Cardiac muscle cell (in vitro differentiated cells and primary cell): ENCODE measurements around the gene SPATA12. TPM values are rescaled to one million over a fixed set of nuclear protein-coding genes. Genes with fewer than 3 reads are reported as not detected.

Experiments used
- DNase-seq, 2 donors: peaks; one replicate each; pipeline versions ENCODE4 v3.0.0 to v3.0.0-alpha.2; 2010 to 2017; ENCODE audit warnings: low read depth in 1 of 2, low spot score in 1 of 2
- H3K27ac ChIP-seq: fragments of 200-600 bp; sonication (generic); 2 replicates; pipeline ENCODE4 v1.5.1; 2016
- H3K27me3 ChIP-seq: fragments of 200-600 bp; sonication (generic); 2 replicates; pipeline ENCODE4 v1.6.0; 2016; ENCODE audit warnings: control low read depth
- H3K36me3 ChIP-seq: fragments of 200-600 bp; sonication (generic); 2 replicates; pipeline ENCODE4 v1.5.1; 2016; ENCODE audit warnings: control low read depth
- H3K4me1 ChIP-seq: fragments of 200-600 bp; sonication (generic); 2 replicates; pipeline ENCODE4 v1.8.1; 2017; ENCODE audit warnings: low read depth, mild to moderate bottlenecking, mixed run types
- H3K4me3 ChIP-seq: fragments of 200-600 bp; sonication (generic); 2 replicates; pipeline ENCODE4 v1.5.1; 2016; ENCODE audit warnings: mild to moderate bottlenecking
- H3K9me3 ChIP-seq: fragments of 200-600 bp; sonication (generic); 2 replicates; pipeline ENCODE4 v1.5.1; 2017; ENCODE audit warnings: low read depth, mild to moderate bottlenecking, control low read depth
- polyA plus RNA-seq: library from polyadenylated mRNA; unstranded; fragments of >200 nt; fragmentation: Nextera tagmentation; extraction: Ambion mirVana; gene quantifications from 2 replicates; pipeline ENCODE4 v1.2.1, GENCODE V29; 2016
- total RNA-seq: library from RNA; depleted of rRNA; stranded (reverse); fragments of >200 nt; gene quantifications from 2 replicates; pipeline ENCODE4 v1.2.3, GENCODE V29; 2016
- TF ChIP-seq, protein P1 (sequence below): IDR thresholded peaks from 2 replicates; pipeline ENCODE4 v1.5.1; 2012; ENCODE audit warnings: low read depth, mild to moderate bottlenecking, low read length

Gene SPATA12
- total and polyA plus RNA-seq, 2 experiments from 2014 or later = not detected

DNA sequence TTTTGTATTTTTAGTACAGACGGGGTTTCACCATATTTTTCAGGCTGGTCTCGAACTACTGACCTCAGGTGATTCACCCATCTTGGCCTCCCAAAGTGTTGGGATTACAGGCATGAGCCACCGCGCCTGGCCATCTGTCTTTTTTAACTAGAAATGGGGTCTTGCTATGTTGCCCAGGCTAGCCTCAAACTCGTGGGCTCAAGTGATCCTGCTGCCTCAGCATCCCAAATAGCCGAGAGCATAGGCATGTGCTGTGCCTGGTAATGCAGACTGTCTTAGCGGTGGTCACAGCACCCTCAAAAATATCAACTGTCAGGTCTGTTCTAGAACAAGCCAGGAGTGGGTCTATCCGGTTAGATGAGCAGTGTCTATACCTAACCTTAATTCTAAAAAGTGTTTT lies 48.2 kb downstream of the SPATA12 start:
- TF ChIP-seq, protein P1, sequence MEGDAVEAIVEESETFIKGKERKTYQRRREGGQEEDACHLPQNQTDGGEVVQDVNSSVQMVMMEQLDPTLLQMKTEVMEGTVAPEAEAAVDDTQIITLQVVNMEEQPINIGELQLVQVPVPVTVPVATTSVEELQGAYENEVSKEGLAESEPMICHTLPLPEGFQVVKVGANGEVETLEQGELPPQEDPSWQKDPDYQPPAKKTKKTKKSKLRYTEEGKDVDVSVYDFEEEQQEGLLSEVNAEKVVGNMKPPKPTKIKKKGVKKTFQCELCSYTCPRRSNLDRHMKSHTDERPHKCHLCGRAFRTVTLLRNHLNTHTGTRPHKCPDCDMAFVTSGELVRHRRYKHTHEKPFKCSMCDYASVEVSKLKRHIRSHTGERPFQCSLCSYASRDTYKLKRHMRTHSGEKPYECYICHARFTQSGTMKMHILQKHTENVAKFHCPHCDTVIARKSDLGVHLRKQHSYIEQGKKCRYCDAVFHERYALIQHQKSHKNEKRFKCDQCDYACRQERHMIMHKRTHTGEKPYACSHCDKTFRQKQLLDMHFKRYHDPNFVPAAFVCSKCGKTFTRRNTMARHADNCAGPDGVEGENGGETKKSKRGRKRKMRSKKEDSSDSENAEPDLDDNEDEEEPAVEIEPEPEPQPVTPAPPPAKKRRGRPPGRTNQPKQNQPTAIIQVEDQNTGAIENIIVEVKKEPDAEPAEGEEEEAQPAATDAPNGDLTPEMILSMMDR = no peak
- DNase-seq = no peak
- no peak overlapping the region for H3K27ac ChIP-seq
- peaks cover 28% of the 10 kb centered on the region for H3K36me3 ChIP-seq
- no peaks in the 10 kb centered on the region for H3K9me3 ChIP-seq
- no peaks in the 10 kb centered on the region for H3K27me3 ChIP-seq
- no peak overlapping the region for H3K4me3 ChIP-seq
- peaks cover 34% of the 10 kb centered on the region for H3K4me1 ChIP-seq

DNA sequence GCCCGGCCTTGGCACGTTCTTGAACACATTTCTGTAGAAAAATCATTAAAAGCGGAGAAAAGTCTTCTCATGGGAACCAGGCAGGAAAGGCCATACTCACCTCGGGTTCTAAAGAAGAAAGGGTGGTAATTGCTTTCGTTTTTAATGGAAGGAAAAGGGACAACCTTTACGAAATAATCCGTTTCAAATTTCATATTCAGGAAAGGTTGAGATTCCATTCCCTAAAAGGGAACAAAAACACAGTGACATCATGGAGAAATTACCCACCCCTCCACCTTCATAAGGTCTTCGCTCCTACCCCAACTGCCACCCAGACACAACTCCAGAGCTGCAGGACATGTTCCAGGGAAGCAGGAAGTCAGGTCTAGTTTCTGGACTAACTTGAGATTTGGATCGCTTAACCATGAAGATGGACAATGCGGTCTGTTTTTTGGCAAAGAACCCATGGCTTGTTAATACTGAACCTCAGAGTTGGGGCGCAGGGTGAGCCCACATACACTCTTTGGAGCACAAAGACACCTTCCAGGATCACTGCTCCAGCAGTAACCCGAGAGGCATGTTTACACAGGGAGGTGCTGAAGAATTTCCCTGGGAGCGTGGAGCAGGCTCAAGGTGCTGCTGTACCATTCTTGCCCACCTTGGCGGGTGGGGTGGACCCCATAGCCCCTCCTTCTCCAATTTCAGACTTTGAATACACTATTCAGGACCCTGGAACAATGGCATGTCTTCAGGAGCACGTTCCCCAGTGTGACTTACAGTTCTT lies 49.2 kb downstream of the SPATA12 start:
- TF ChIP-seq, protein P1 = no peak
- Histone ChIP-seq H3K27me3 (no peaks in the 10 kb centered on the region), H3K27ac (peak overlapping the region; percentile 2), H3K36me3 (peaks cover 27% of the 10 kb centered on the region), H3K9me3 (no peaks in the 10 kb centered on the region), H3K4me1 (peaks cover 29% of the 10 kb centered on the region), H3K4me3 (no peak overlapping the region)
- DNase-seq = no peak

DNA sequence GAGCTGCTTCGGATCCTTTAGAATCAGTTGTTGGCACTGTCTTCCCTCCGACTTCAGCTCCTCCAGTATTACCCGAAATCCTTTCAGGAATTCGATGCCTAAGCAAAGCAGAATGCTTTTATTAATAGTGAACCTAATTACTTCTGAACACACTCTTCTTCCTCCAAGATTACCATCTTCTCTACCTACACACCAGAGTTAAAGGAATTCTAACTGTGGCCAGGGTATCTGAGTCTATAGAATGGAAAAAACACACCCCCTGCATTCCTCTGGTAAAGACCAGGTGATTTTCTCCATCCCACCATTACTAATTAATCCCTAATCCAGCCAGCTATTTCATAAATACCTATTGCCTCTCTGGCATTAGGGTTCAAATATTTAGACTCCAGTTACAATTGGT lies 49.8 kb downstream of the SPATA12 start:
- Histone ChIP-seq H3K4me1 (peaks cover 28% of the 10 kb centered on the region), H3K9me3 (no peaks in the 10 kb centered on the region), H3K4me3 (no peak overlapping the region), H3K36me3 (peaks cover 22% of the 10 kb centered on the region), H3K27ac (peak overlapping the region; percentile 2), H3K27me3 (no peaks in the 10 kb centered on the region)
- no peak for DNase-seq
- TF ChIP-seq, protein P1 = no peak

DNA sequence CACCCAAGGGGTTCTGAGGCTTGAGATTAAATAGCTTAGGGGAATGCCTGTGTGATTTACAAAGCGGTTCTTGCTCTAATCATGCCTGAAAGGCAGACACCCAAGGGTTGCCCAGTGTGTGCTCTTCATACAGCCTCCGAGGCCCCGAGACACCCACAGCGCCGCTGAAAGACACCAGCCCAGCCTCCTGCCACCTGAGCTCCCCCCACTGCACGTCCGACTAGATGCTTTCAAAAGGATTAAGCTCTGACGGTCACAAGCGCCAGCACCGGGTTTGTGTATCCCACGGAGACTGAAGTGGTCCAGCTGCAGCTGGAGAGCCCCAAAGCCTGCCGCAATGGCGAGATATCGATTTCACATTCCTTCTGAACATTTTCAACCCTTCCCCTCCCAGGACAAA lies 50.3 kb downstream of the SPATA12 start:
- H3K27me3 ChIP-seq = no peaks in the 10 kb centered on the region
- peaks cover 19% of the 10 kb centered on the region for H3K36me3 ChIP-seq
- TF ChIP-seq, protein P1 = no peak
- no peaks in the 10 kb centered on the region for H3K9me3 ChIP-seq
- peak in 1 of 2 donors; percentile 25 for DNase-seq
- H3K4me1 ChIP-seq = peaks cover 28% of the 10 kb centered on the region
- no peak overlapping the region for H3K4me3 ChIP-seq
- H3K27ac ChIP-seq = no peak overlapping the region

DNA sequence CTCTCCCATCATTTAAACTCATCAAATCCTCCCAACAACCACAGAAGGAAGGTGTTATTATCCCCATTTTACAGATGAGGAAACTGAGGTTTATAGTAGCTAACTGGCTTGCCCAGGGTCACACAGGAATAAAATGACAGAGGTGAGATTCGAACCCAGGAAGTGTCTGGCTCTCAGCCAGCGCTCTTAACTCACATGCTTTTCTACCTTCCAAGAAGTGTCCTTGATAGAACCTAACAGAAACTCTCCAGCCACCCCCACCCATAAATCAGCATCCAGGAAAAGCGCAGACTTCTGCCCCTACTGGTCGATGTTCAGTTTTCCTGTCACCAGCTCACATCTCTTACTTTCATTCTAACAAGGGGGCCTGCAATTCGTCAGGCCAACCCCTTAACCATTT lies 51.7 kb downstream of the SPATA12 start:
- H3K4me3 ChIP-seq = no peak overlapping the region
- no peaks in the 10 kb centered on the region for H3K27me3 ChIP-seq
- peaks cover 19% of the 10 kb centered on the region for H3K36me3 ChIP-seq
- TF ChIP-seq, protein P1 = peak; percentile 39
- peak; percentile 26 to 72 for DNase-seq
- peak overlapping the region; percentile 91 for H3K27ac ChIP-seq
- H3K4me1 ChIP-seq = peaks cover 29% of the 10 kb centered on the region
- H3K9me3 ChIP-seq = no peaks in the 10 kb centered on the region
